NCI-H2196 treated with DMSO at 0.1 percent for 48 hours (cell line): ENCODE results near the gene TECTA.

Experiments used
- DNase-seq: peaks from one replicate; lab custom pipeline; 2025; ENCODE audit not compliant: unreplicated experiment; lab: John Stamatoyannopoulos, UW

The TECTA gene

GRCh38 chr11:121100943-121101342 is at the start of gene TECTA:
Gene TECTA (plus strand): TSS chr11:121101243. CDS start chr11:121102666, 1,423 bp downstream.
- DNase-seq = no peak

GRCh38 chr11:121053244-121053643 is 47.8 kb upstream of the TECTA start:
- DNase-seq = no peak

- no peak for DNase-seq
These were observed 46.8 kb upstream of the TECTA start for GRCh38 chr11:121054266-121054665.

- DNase-seq = no peak
These were observed 46.0 kb upstream of the TECTA start for GRCh38 chr11:121055076-121055475.

- no peak for DNase-seq
These were observed 43.1 kb upstream of the TECTA start for GRCh38 chr11:121057922-121058321.

- no peak for DNase-seq
These were observed 42.1 kb upstream of the TECTA start for GRCh38 chr11:121058941-121059340.

- DNase-seq = no peak
These were observed 41.4 kb upstream of the TECTA start for GRCh38 chr11:121059605-121060004.

- no peak for DNase-seq
These were observed 37.3 kb upstream of the TECTA start for GRCh38 chr11:121063728-121064127.

GRCh38 chr11:121066623-121067022 is 34.4 kb upstream of the TECTA start:
- no peak for DNase-seq

GRCh38 chr11:121067026-121067425 is 34.0 kb upstream of the TECTA start:
- no peak for DNase-seq

- DNase-seq = peak; percentile 68
These were observed 33.6 kb upstream of the TECTA start for GRCh38 chr11:121067453-121067852.

GRCh38 chr11:121067962-121068647 is 32.9 kb upstream of the TECTA start:
- no peak for DNase-seq

- no peak for DNase-seq
These were observed 32.3 kb upstream of the TECTA start for GRCh38 chr11:121068787-121069186.

GRCh38 chr11:121070951-121071845 is 29.8 kb upstream of the TECTA start:
- DNase-seq = no peak

GRCh38 chr11:121071846-121072450 is 29.1 kb upstream of the TECTA start:
- DNase-seq = no peak

- DNase-seq = no peak
These were observed 19.7 kb upstream of the TECTA start for GRCh38 chr11:121081321-121081720.

GRCh38 chr11:121082219-121082618 is 18.8 kb upstream of the TECTA start:
- DNase-seq = no peak

GRCh38 chr11:121082670-121083069 is 18.4 kb upstream of the TECTA start:
- no peak for DNase-seq

GRCh38 chr11:121086866-121087265 is 14.2 kb upstream of the TECTA start:
- no peak for DNase-seq

- DNase-seq = no peak
These were observed 11.5 kb upstream of the TECTA start for GRCh38 chr11:121089566-121089965.

GRCh38 chr11:121090145-121090721 is 10.8 kb upstream of the TECTA start:
- DNase-seq = no peak
